Measurements from ENCODE around the gene DAPK1. TPM values are rescaled to one million over a fixed set of nuclear protein-coding genes. Genes with fewer than 3 reads are reported as not detected.

Gene DAPK1
- total and polyA plus RNA-seq, 9 donors, result 14.9 to 24.3 (median 18.8) TPM

DNA sequence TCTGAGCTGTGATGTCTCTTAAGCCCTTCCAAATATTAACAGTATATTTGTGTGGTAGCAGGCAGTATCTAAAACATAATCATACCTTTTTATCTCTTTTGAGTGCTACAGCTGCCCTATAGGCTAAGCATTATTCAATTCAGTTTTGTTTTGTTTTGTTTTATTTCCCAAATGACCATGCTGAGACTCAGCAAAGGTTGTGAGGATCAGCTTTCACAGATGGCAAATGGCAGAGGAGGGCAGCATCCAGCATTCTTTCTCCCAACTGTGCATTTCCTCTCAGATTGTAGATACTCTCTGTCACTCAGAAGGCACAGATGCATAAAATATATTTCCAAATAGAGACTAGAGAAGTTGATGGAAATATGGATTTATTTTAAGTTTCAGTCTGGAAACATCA lies 90.7 kb downstream of the DAPK1 start:
- H3K27me3 ChIP-seq (ENCODE audit: control insufficient read depth, insufficient read depth, low read length), result peaks cover 5% of the 10 kb centered on the region
- no peaks in the 10 kb centered on the region for H3K36me3 ChIP-seq (ENCODE audit: control insufficient read depth, insufficient read depth, low read length)
- H3K9me3 ChIP-seq (replicated peaks; ENCODE audit: control insufficient read depth, low read depth, low read length), result no peaks in the 10 kb centered on the region
- peaks cover 13% of the 10 kb centered on the region for H3K4me1 ChIP-seq (ENCODE audit: control insufficient read depth, insufficient read depth, low read length)
- no peak overlapping the region for H3K4me3 ChIP-seq (ENCODE audit: low read length)
- H3K27ac ChIP-seq (ENCODE audit: low read length), result no peak overlapping the region
- DNase-seq, result no peak

DNA sequence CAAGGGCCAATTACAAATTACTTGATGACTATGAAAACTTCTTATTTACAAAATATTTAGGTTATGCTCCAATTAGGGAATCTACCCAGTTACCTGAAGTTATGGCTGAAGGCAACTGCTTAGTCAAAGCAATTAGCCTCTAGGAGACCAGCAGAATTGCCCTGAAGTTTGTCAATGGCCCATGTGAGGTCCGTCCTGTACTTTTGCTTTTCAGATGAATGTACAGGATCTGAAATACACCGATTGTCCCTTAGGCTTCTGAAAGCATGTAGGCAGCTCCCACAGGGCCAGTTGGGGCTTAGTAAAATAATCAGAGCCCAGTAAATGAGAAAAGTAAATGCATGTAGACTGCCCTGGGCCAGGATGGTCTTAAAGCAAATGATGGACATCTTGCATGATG lies 93.3 kb downstream of the DAPK1 start:
- H3K27ac ChIP-seq (ENCODE audit: low read length), result no peak overlapping the region
- H3K9me3 ChIP-seq (replicated peaks; ENCODE audit: control insufficient read depth, low read depth, low read length), result no peaks in the 10 kb centered on the region
- 55% methylated on average over 2 of the region's 2 CpGs for WGBS (ENCODE audit: insufficient coverage)
- no peak for DNase-seq
- H3K27me3 ChIP-seq (ENCODE audit: control insufficient read depth, insufficient read depth, low read length), result peaks cover 10% of the 10 kb centered on the region
- no peaks in the 10 kb centered on the region for H3K36me3 ChIP-seq (ENCODE audit: control insufficient read depth, insufficient read depth, low read length)
- H3K4me3 ChIP-seq (ENCODE audit: low read length), result no peak overlapping the region
- peaks cover 24% of the 10 kb centered on the region for H3K4me1 ChIP-seq (ENCODE audit: control insufficient read depth, insufficient read depth, low read length)

DNA sequence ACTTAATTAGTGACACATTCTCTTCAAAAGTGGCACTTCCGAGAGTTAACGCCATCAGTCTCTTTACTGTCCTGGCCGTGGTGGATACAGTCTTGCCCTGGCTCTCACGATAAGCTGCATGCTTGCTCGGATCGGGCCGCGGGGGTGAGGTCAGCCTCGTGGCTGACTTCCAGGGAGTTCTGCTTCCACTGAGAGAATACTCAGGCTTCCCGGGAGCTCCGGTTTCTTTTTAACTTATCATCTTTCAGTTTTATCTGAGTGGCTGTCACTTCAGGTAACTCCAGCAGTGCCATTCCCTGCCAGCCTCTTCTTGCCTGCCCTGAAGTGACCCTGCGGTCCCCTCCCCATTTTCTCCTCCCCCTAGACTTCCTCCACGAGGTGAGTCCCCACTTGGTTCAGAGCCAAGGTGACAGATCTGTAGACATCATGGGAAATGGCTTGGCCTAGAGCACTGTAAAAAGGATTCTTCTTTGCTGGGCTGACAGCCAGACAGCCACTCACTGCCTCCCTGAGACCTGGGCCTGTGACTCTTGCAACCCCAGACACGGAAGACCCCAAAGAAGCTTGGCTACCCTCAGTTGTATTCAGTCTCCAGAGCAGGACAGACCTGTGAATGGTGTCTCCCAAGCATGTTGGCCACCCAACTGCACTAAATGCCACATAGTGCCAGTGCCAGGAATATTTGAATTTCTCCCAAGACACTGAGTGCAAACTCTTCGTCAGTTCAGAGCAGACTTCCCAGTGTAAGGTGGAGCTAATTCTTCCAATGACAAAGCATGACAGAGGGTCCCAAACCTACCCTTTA lies 95.1 kb downstream of the DAPK1 start:
- WGBS (ENCODE audit: insufficient coverage), result 24% methylated on average over 13 of the region's 15 CpGs
- DNase-seq, result peak; percentile 78
- no peaks in the 10 kb centered on the region for H3K9me3 ChIP-seq (replicated peaks; ENCODE audit: control insufficient read depth, low read depth, low read length)
- H3K4me3 ChIP-seq (ENCODE audit: low read length), result no peak overlapping the region
- H3K27me3 ChIP-seq (ENCODE audit: control insufficient read depth, insufficient read depth, low read length), result peaks cover 14% of the 10 kb centered on the region
- peaks cover 40% of the 10 kb centered on the region for H3K4me1 ChIP-seq (ENCODE audit: control insufficient read depth, insufficient read depth, low read length)
- H3K27ac ChIP-seq (ENCODE audit: low read length), result no peak overlapping the region
- no peaks in the 10 kb centered on the region for H3K36me3 ChIP-seq (ENCODE audit: control insufficient read depth, insufficient read depth, low read length)

DNA sequence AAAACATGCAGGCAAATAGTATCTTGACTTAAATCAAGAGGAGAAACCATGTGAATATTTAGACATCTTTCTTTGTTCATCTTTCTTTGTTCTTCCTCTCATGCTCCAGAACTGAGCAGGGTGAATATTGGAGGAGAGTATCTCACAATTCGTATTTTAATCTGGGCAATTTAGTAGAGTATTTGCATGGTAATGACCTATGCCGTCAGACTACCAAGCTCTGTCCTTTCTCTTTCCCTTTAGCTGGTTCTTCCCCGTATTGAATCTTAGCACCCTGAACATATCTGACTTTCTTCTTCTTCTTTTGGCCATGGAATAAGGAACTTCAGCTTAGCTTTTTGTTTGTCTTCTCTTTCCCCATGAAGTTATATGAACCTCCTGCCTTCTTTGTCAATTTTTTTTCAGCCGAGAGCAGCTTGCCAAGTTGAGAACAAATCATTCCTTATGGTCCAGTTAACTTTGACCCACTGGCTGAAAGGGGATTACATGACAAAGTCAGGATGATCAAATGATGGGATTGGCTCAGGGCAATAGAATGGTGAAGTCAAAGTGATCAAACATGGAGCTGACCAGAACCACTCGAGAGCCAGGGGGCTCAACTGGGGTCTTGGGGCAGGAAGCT lies 95.8 kb downstream of the DAPK1 start:
- Histone ChIP-seq H3K4me3 (ENCODE audit: low read length) (no peak overlapping the region), H3K9me3 (replicated peaks; ENCODE audit: control insufficient read depth, low read depth, low read length) (no peaks in the 10 kb centered on the region), H3K36me3 (ENCODE audit: control insufficient read depth, insufficient read depth, low read length) (no peaks in the 10 kb centered on the region), H3K4me1 (ENCODE audit: control insufficient read depth, insufficient read depth, low read length) (peaks cover 40% of the 10 kb centered on the region), H3K27ac (ENCODE audit: low read length) (no peak overlapping the region), H3K27me3 (ENCODE audit: control insufficient read depth, insufficient read depth, low read length) (peaks cover 14% of the 10 kb centered on the region)
- no peak for DNase-seq
- 89% methylated on average over 2 of the region's 5 CpGs for WGBS (ENCODE audit: insufficient coverage)

DNA sequence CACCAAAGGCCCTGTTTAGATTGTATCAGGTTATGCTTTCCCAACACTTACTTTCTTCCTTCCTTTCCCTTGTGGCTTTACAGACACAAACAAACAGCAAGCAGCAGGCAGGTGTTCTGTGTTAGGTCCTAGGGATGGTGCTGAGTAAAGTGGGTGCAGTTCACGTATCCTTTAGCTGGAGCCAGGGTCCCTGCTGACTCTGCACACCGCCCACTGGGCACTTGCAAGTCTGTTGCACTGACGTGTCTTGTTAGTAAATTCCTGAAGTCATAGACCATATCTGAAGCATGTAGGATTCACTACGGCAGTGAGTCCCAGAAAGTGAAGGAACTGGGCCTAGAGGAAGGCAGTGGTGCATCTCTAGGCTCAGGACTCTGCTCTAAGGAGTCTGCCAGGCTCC lies 96.5 kb downstream of the DAPK1 start:
- H3K27ac ChIP-seq (ENCODE audit: low read length), result no peak overlapping the region
- peaks cover 14% of the 10 kb centered on the region for H3K27me3 ChIP-seq (ENCODE audit: control insufficient read depth, insufficient read depth, low read length)
- no peaks in the 10 kb centered on the region for H3K9me3 ChIP-seq (replicated peaks; ENCODE audit: control insufficient read depth, low read depth, low read length)
- 73% methylated on average over 4 of the region's 4 CpGs for WGBS (ENCODE audit: insufficient coverage)
- peaks cover 40% of the 10 kb centered on the region for H3K4me1 ChIP-seq (ENCODE audit: control insufficient read depth, insufficient read depth, low read length)
- H3K4me3 ChIP-seq (ENCODE audit: low read length), result no peak overlapping the region
- H3K36me3 ChIP-seq (ENCODE audit: control insufficient read depth, insufficient read depth, low read length), result no peaks in the 10 kb centered on the region
- no peak for DNase-seq

DNA sequence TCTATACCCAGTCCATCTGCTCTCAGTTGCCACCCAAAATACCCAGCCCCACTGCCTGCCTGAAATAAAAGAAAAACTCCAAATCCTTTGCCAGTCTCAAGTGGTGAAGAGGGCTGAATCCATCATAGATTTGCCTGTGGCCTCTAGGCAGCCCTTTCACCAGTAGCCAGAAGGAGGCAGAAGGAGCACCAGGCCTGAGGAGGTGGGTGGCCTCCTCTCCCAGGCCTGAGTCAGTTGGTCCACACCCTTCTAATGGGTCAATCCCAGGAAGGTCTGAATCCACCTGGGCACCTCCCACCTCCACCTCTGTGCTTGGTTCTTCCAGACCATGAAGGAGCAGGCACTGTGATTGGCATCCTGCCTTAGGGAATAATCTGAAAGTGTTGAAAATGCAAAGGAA lies 97.0 kb downstream of the DAPK1 start:
- Histone ChIP-seq H3K36me3 (ENCODE audit: control insufficient read depth, insufficient read depth, low read length) (no peaks in the 10 kb centered on the region), H3K27ac (ENCODE audit: low read length) (no peak overlapping the region), H3K27me3 (ENCODE audit: control insufficient read depth, insufficient read depth, low read length) (peaks cover 14% of the 10 kb centered on the region), H3K4me1 (ENCODE audit: control insufficient read depth, insufficient read depth, low read length) (peaks cover 40% of the 10 kb centered on the region), H3K4me3 (ENCODE audit: low read length) (no peak overlapping the region), H3K9me3 (replicated peaks; ENCODE audit: control insufficient read depth, low read depth, low read length) (no peaks in the 10 kb centered on the region)
- DNase-seq, result no peak

DNA sequence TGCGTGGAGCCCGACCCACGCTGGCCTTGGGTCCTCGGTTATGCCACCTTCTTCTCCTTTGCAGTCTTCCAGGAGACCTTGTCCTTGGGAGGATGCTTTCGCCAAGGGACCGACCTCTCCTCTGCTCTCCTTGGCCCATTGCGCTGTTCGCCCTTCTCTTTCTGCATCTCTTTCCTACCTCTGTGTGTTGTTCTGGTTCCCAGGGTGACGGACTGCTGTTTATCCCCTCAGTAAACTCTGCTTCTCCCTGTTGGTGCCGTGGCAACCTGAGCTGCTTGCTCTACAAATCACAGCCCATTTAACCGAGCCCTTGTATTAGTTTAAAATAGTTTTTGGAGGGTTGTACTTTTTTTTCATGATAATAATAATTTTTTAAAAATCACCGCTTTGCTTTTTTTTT lies 97.9 kb downstream of the DAPK1 start:
- H3K27ac ChIP-seq (ENCODE audit: low read length), result no peak overlapping the region
- H3K27me3 ChIP-seq (ENCODE audit: control insufficient read depth, insufficient read depth, low read length), result peaks cover 18% of the 10 kb centered on the region
- WGBS (ENCODE audit: insufficient coverage), result 77% methylated on average over 9 of the region's 12 CpGs
- H3K36me3 ChIP-seq (ENCODE audit: control insufficient read depth, insufficient read depth, low read length), result no peaks in the 10 kb centered on the region
- no peak overlapping the region for H3K4me3 ChIP-seq (ENCODE audit: low read length)
- H3K4me1 ChIP-seq (ENCODE audit: control insufficient read depth, insufficient read depth, low read length), result peaks cover 47% of the 10 kb centered on the region
- H3K9me3 ChIP-seq (replicated peaks; ENCODE audit: control insufficient read depth, low read depth, low read length), result no peaks in the 10 kb centered on the region
- peak; percentile 81 for DNase-seq

DNA sequence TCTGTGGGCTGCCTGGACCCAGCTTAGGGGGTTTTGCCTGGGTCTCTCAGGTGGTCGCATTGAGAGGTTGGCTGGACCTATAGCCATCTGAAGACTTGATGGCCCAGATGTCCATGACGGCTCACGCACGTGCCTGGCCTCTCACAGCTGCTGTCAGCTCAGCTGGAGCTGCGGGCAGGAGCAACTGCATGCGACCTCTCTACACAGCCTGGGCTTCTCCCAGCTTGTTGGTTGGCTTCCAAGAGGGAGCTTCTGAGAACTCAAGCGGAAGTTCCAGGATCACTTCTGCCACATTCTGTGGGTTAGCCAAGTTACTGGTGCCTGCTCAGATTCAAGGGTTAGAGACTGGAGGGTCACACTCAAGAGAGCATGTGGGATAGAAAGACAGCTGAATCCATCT lies 99.2 kb downstream of the DAPK1 start:
- H3K4me3 ChIP-seq (ENCODE audit: low read length), result no peak overlapping the region
- no peaks in the 10 kb centered on the region for H3K9me3 ChIP-seq (replicated peaks; ENCODE audit: control insufficient read depth, low read depth, low read length)
- no peaks in the 10 kb centered on the region for H3K36me3 ChIP-seq (ENCODE audit: control insufficient read depth, insufficient read depth, low read length)
- DNase-seq, result peak; percentile 82
- no peak overlapping the region for H3K27ac ChIP-seq (ENCODE audit: low read length)
- WGBS (ENCODE audit: insufficient coverage), result 66% methylated on average over 6 of the region's 7 CpGs
- H3K27me3 ChIP-seq (ENCODE audit: control insufficient read depth, insufficient read depth, low read length), result peaks cover 29% of the 10 kb centered on the region
- H3K4me1 ChIP-seq (ENCODE audit: control insufficient read depth, insufficient read depth, low read length), result peaks cover 51% of the 10 kb centered on the region

DNA sequence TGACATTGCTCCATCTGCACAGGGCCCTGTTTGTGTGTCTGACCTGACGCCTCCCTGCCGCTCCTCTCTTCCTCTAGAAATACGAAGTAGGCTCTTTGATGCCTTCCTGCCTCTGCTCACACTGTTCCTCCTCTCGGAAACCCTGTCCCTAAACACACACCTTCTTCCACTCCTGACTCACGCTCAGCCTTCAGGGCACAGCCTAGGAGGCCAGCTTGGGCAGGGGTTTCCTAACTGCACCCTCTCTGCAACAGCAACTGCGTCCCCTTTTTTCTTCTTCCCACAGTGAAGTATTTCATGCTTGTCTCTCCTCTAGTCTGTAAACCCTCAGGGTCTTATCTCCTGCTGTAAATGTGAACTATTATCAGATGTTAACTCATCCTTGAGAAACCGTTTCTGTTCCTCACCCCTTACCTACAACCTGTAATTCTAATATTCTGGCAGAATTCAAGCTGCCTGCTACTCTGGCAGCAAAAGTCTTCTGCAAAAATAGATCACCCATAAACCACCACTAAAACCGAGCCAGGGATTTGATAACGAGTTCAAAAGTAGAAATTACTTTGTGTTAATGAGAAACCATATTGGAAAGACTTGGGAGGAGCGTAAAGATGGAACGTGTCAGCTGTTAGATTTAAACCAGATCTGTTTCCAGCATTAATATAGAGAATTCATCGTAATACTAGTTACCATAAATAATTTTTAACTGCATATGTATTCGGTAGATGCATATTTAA lies 100.2 kb downstream of the DAPK1 start:
- Histone ChIP-seq H3K4me3 (ENCODE audit: low read length) (no peak overlapping the region), H3K9me3 (replicated peaks; ENCODE audit: control insufficient read depth, low read depth, low read length) (no peaks in the 10 kb centered on the region), H3K27ac (ENCODE audit: low read length) (no peak overlapping the region), H3K27me3 (ENCODE audit: control insufficient read depth, insufficient read depth, low read length) (peaks cover 30% of the 10 kb centered on the region), H3K36me3 (ENCODE audit: control insufficient read depth, insufficient read depth, low read length) (no peaks in the 10 kb centered on the region), H3K4me1 (ENCODE audit: control insufficient read depth, insufficient read depth, low read length) (peaks cover 41% of the 10 kb centered on the region)
- whole genome bisulfite sequencing (ENCODE audit: insufficient coverage), result 82% methylated on average over 6 of the region's 13 CpGs
- no peak for DNase-seq

DNA sequence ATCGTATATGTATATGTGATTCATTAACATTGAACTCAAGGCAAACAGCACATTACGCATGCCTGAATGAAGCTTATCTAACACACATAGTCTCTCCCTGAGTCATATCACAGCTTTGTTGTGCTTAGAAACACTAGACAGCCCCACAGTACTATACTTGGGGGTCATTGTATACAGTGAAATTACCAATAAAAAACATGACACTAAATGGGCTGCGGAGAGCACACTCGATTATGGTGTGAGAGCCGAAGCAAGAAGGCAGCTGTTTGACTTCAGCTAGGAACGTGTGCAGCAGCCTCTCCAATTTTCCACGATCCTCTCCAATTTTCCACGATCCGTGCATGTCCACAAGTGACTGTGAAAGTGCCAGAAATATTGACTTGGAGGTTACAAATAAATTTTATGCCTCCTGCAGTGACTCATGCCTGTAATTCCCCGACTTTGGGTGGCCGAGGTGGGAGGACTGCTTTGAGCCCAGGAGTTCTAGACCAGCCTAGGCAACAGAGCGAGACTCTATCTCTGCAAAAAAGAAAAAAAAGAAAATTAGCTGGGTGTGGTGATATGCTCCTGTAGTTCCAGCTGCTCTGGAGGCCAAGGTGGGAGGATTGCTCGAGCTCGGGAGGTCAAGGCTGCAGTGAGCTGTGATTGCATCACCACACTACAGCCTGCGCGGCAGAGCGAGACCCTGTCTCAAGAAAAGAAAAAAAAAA lies 102.4 kb downstream of the DAPK1 start:
- Histone ChIP-seq H3K4me3 (ENCODE audit: low read length) (no peak overlapping the region), H3K36me3 (ENCODE audit: control insufficient read depth, insufficient read depth, low read length) (peaks cover 2% of the 10 kb centered on the region), H3K27me3 (ENCODE audit: control insufficient read depth, insufficient read depth, low read length) (peaks cover 34% of the 10 kb centered on the region), H3K9me3 (replicated peaks; ENCODE audit: control insufficient read depth, low read depth, low read length) (no peaks in the 10 kb centered on the region), H3K4me1 (ENCODE audit: control insufficient read depth, insufficient read depth, low read length) (peaks cover 37% of the 10 kb centered on the region), H3K27ac (ENCODE audit: low read length) (peak overlapping the region; percentile 65)
- DNase-seq, result peak; percentile 97
- 30% methylated on average over 4 of the region's 17 CpGs for WGBS (ENCODE audit: insufficient coverage)

Data from muscle of leg (tissue), 11 donors.